Activated naive CD8-positive, alpha-beta T cell treated with anti-CD3 and anti-CD28 coated beads, Interleukin-2, amount 50 U/mL, for 24 hours (primary cell): ENCODE measurements around the gene AASDHPPT.
A peak's percentile ranks its signal among the peaks of the same experiment; 100 is the strongest.
"Not testable (repeated sequence)": the region's sequence is repeated elsewhere in the genome, so short reads cannot be mapped to it uniquely, and the experiment has no call there.

Experiments used
- ATAC-seq: fragments of 150-1000 bp; cut with Tn5 transposase; one replicate; pipeline ENCODE4 v1.10.0; 2021
- DNase-seq: peaks from one replicate; pipeline ENCODE4 v3.0.0; 2021
- H3K27ac Mint-ChIP-seq: one replicate; pipeline ENCODE4 v1.8.0; 2021; ENCODE audit warnings: mild to moderate bottlenecking, mixed read lengths
- H3K27me3 Mint-ChIP-seq: one replicate; pipeline ENCODE4 v1.8.0; 2021; ENCODE audit warnings: mixed read lengths
- H3K36me3 Mint-ChIP-seq: one replicate; pipeline ENCODE4 v1.8.0; 2021; ENCODE audit warnings: low read depth, mixed read lengths
- H3K4me1 Mint-ChIP-seq: one replicate; pipeline ENCODE4 v1.8.0; 2021; ENCODE audit warnings: mixed read lengths
- H3K4me3 Mint-ChIP-seq: one replicate; pipeline ENCODE4 v1.8.0; 2021; ENCODE audit warnings: mild to moderate bottlenecking, moderate library complexity, mixed read lengths
- H3K9me3 Mint-ChIP-seq: one replicate; pipeline ENCODE4 v1.8.0; 2021; ENCODE audit warnings: mixed read lengths

The AASDHPPT gene, protein sequence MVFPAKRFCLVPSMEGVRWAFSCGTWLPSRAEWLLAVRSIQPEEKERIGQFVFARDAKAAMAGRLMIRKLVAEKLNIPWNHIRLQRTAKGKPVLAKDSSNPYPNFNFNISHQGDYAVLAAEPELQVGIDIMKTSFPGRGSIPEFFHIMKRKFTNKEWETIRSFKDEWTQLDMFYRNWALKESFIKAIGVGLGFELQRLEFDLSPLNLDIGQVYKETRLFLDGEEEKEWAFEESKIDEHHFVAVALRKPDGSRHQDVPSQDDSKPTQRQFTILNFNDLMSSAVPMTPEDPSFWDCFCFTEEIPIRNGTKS

DNA sequence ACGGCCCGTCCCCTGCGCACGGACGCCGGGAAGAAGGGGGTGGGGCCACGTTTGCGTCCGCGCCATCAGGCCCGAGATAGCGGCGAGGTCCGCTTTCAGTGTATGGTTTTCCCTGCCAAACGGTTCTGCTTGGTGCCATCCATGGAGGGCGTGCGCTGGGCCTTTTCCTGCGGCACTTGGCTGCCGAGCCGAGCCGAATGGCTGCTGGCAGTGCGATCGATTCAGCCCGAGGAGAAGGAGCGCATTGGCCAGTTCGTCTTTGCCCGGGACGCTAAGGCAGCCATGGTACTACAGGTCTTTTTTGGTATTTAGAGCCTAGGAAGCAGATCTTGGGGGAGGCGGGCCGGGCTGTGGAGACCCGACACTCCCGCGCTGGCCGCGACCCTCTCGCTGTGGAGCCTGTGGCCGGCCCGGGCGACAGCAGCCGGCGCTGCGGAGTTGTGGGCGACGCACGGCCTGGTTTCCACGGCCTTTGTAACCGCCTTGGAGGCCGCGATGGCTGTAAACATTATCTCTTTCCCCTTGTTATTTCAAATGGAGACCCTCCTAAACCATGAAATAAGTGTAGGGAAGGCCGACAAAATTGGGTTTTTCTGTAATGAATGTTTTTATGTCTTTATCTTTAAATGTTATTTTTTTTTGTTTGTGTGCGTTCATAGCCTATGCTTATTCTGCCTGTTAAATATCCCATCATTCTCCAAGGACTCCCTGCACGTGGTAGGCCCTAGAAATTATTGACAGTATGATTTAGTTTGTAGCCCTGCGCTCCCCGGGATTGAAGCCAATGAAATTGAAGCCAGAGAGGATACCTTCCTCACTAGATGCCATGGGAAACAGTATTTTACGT is at the start of gene AASDHPPT:
TSS of gene AASDHPPT (plus strand) at position 54 of the 847 bp plus-strand sequence. CDS start at position 103, 49 bp downstream.
- peak within 1 kb of the TSS; percentile 94 for H3K4me3 Mint-ChIP-seq
- peaks cover 24% of the 10 kb centered on the region for H3K36me3 Mint-ChIP-seq
- ATAC-seq = peak; percentile 8
- no peaks in the 10 kb centered on the region for H3K9me3 Mint-ChIP-seq
- H3K4me1 Mint-ChIP-seq = peaks cover 46% of the 10 kb centered on the region
- H3K27ac Mint-ChIP-seq = peak within 1 kb of the TSS; percentile 96
- DNase-seq = no peak
- no peaks in the 10 kb centered on the region for H3K27me3 Mint-ChIP-seq

DNA sequence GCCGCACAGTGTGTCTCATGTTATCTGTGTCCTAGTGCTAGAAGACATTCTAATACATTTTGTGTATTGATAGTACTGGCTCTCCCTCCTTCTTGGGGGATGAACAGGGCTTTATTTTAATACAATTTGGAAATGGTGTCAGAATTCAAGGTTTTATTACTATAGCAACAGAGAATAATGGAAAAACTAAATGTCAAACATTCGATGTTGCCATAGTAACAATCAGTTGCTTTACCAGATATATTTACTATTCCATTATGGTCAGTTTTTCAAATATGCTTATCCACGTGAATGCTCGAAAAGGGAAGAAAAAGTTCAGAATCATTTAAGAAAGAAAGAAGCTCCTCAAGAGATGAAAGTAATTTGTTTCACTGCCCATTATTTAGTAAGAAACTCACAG is 46.9 kb upstream of the AASDHPPT start:
- Mint-ChIP-seq H3K9me3 (peaks cover 11% of the 10 kb centered on the region), H3K4me1 (no peaks in the 10 kb centered on the region), H3K27ac (no peak overlapping the region), H3K4me3 (no peak overlapping the region), H3K27me3 (peaks cover 44% of the 10 kb centered on the region), H3K36me3 (peaks cover 3% of the 10 kb centered on the region)
- DNase-seq (no peak), ATAC-seq (no peak)

GRCh38 chr11:106031202-106031810 is 46.2 kb upstream of the AASDHPPT start:
- no peak for DNase-seq
- peaks cover 38% of the 10 kb centered on the region for H3K27me3 Mint-ChIP-seq
- peaks cover 3% of the 10 kb centered on the region for H3K36me3 Mint-ChIP-seq
- no peak overlapping the region for H3K4me3 Mint-ChIP-seq
- H3K27ac Mint-ChIP-seq = no peak overlapping the region
- H3K9me3 Mint-ChIP-seq = peaks cover 11% of the 10 kb centered on the region
- no peaks in the 10 kb centered on the region for H3K4me1 Mint-ChIP-seq
- no peak for ATAC-seq

- ATAC-seq (no peak), DNase-seq (no peak)
- Mint-ChIP-seq H3K9me3 (peaks cover 11% of the 10 kb centered on the region), H3K4me3 (no peak overlapping the region), H3K27me3 (peaks cover 36% of the 10 kb centered on the region), H3K36me3 (peaks cover 3% of the 10 kb centered on the region), H3K4me1 (no peaks in the 10 kb centered on the region), H3K27ac (no peak overlapping the region)
These were observed 45.5 kb upstream of the AASDHPPT start for GRCh38 chr11:106031936-106032335.

- no peaks in the 10 kb centered on the region for H3K36me3 Mint-ChIP-seq
- H3K4me3 Mint-ChIP-seq = no peak overlapping the region
- peaks cover 36% of the 10 kb centered on the region for H3K27me3 Mint-ChIP-seq
These were observed 44.6 kb upstream of the AASDHPPT start for GRCh38 chr11:106032861-106033260.

GRCh38 chr11:106043540-106043939 is 33.9 kb upstream of the AASDHPPT start:
- ATAC-seq (no peak), DNase-seq (no peak)
- Mint-ChIP-seq H3K27me3 (peaks cover 17% of the 10 kb centered on the region), H3K9me3 (no peaks in the 10 kb centered on the region), H3K4me1 (no peaks in the 10 kb centered on the region), H3K4me3 (no peak overlapping the region), H3K36me3 (no peaks in the 10 kb centered on the region), H3K27ac (no peak overlapping the region)

More at GRCh38 chr11:106032861-106033260, 44.6 kb upstream of the AASDHPPT start:
- H3K4me1 Mint-ChIP-seq = no peaks in the 10 kb centered on the region
- peaks cover 3% of the 10 kb centered on the region for H3K9me3 Mint-ChIP-seq
- no peak overlapping the region for H3K27ac Mint-ChIP-seq
- DNase-seq = no peak
- ATAC-seq = no peak

GRCh38 chr11:106047631-106048030 is 29.8 kb upstream of the AASDHPPT start:
- DNase-seq = no peak
- peaks cover 4% of the 10 kb centered on the region for H3K27me3 Mint-ChIP-seq
- H3K4me3 Mint-ChIP-seq = no peak overlapping the region
- no peaks in the 10 kb centered on the region for H3K9me3 Mint-ChIP-seq
- no peak overlapping the region for H3K27ac Mint-ChIP-seq
- H3K4me1 Mint-ChIP-seq = no peaks in the 10 kb centered on the region
- no peaks in the 10 kb centered on the region for H3K36me3 Mint-ChIP-seq
- no peak for ATAC-seq

- Mint-ChIP-seq H3K27me3 (no peaks in the 10 kb centered on the region), H3K4me1 (no peaks in the 10 kb centered on the region), H3K27ac (no peak overlapping the region), H3K4me3 (no peak overlapping the region), H3K36me3 (no peaks in the 10 kb centered on the region), H3K9me3 (no peaks in the 10 kb centered on the region)
- ATAC-seq (no peak), DNase-seq (no peak)
These were observed 27.6 kb upstream of the AASDHPPT start for GRCh38 chr11:106049727-106050476.

DNA sequence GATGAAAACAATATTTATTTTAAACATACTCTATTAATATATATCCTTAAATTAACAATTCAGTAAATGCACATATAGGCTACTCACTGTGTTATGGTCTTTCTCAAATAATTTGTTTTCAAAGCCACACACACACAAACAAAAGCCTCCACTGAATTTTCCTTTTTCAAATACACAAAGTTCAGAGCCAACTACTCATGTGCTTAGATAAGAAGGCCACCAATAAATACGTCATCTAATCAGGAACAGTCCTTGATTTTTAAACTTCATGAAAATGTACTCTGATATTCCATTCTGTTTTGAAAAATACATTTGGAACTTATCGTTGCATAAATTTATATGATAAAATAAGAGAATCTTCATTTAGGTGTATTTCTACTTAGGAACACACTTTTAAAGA is 26.4 kb upstream of the AASDHPPT start:
- Mint-ChIP-seq H3K4me1 (no peaks in the 10 kb centered on the region), H3K27me3 (no peaks in the 10 kb centered on the region), H3K9me3 (no peaks in the 10 kb centered on the region), H3K4me3 (no peak overlapping the region), H3K27ac (no peak overlapping the region), H3K36me3 (no peaks in the 10 kb centered on the region)
- DNase-seq (no peak), ATAC-seq (no peak)

- not testable (repeated sequence) for H3K27me3 Mint-ChIP-seq, H3K4me3 Mint-ChIP-seq, DNase-seq, H3K9me3 Mint-ChIP-seq, ATAC-seq, H3K27ac Mint-ChIP-seq, H3K36me3 Mint-ChIP-seq
- H3K4me1 Mint-ChIP-seq = peaks cover 13% of the 10 kb centered on the region
These were observed 19.1 kb upstream of the AASDHPPT start for GRCh38 chr11:106058377-106058776.

DNA sequence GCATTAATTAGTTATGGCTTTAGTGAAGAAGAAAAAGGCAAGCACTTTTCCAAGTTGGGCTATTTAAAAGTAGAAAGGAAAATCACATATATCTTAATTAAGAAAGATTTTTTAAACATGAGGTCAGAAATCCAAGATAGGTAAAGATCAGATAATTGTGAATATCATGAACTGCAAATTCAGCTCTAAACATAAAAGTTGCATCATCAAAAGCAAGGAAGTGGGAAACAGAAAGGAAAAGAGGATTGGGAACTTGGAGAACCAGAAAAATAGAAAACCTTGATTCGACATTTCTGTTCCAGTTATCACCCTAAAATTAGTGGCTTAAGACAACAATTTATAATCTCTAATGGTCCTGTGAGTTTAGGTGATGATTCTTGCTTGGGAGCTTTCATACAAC is 17.8 kb upstream of the AASDHPPT start:
- no peak for ATAC-seq
- peaks cover 13% of the 10 kb centered on the region for H3K4me1 Mint-ChIP-seq
- no peak for DNase-seq

GRCh38 chr11:106061249-106061784 is 16.1 kb upstream of the AASDHPPT start:
- Mint-ChIP-seq H3K27me3 (no peaks in the 10 kb centered on the region), H3K4me3 (no peak overlapping the region), H3K9me3 (no peaks in the 10 kb centered on the region), H3K4me1 (peaks cover 16% of the 10 kb centered on the region), H3K36me3 (peaks cover 12% of the 10 kb centered on the region), H3K27ac (no peak overlapping the region)
- ATAC-seq = no peak
- DNase-seq = no peak

More for the DNA sequence above, 17.8 kb upstream of the AASDHPPT start:
- no peaks in the 10 kb centered on the region for H3K27me3 Mint-ChIP-seq
- H3K4me3 Mint-ChIP-seq = no peak overlapping the region
- H3K9me3 Mint-ChIP-seq = no peaks in the 10 kb centered on the region
- no peak overlapping the region for H3K27ac Mint-ChIP-seq
- H3K36me3 Mint-ChIP-seq = peaks cover 8% of the 10 kb centered on the region

DNA sequence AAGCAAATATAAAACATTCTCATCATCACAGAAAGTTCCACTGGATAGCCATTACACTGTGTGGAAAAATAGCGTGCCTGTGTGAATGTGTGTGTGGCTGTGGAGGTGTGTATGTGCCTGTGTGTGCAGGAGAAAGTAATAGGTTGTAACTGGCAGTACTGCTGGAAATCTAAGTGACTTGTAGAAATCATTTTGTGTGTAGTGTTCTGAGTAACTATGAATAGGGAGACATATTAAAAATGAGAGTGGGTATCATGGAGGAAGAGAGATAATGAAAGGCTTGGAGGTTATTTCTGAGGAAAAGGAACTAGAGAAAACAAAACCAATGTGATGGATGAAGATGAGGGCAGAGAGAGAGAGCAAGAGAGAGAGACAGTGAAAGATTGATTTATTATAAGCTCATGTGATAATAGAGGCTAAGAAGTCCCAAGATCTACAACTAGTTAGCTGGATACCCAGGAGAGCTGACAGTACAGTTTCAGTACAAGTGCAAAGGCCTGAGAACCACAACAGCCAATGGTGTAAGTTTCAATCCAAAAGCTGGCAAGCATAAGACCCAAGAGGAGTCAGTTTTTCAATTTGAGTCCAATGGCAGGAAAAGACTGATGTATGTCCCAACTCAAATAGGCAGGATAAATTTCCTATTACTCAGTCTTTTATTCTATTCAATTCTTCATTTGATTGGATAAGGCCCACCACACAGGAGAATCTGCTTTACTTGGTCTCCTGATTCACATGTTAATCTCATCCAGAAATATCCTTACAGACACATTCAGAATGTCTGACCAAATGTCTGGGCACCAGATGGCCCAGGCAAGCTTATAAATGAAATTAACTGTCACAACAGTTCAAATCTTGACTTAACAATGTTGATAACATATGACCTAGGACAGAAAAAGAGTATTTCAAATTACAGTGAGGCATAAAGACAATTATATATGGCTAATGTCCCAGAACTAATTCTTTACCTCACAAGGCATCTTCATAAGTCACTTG is 15.2 kb upstream of the AASDHPPT start:
- H3K4me3 Mint-ChIP-seq = no peak overlapping the region
- H3K4me1 Mint-ChIP-seq = peaks cover 16% of the 10 kb centered on the region
- H3K9me3 Mint-ChIP-seq = no peaks in the 10 kb centered on the region
- no peak for DNase-seq
- peak overlapping the region; percentile 14 for H3K27ac Mint-ChIP-seq
- H3K36me3 Mint-ChIP-seq = peaks cover 12% of the 10 kb centered on the region
- no peaks in the 10 kb centered on the region for H3K27me3 Mint-ChIP-seq
- ATAC-seq = peak; percentile 18
